Measurements from ENCODE around the gene DLK2.

- TF ChIP-seq, protein P1, sequence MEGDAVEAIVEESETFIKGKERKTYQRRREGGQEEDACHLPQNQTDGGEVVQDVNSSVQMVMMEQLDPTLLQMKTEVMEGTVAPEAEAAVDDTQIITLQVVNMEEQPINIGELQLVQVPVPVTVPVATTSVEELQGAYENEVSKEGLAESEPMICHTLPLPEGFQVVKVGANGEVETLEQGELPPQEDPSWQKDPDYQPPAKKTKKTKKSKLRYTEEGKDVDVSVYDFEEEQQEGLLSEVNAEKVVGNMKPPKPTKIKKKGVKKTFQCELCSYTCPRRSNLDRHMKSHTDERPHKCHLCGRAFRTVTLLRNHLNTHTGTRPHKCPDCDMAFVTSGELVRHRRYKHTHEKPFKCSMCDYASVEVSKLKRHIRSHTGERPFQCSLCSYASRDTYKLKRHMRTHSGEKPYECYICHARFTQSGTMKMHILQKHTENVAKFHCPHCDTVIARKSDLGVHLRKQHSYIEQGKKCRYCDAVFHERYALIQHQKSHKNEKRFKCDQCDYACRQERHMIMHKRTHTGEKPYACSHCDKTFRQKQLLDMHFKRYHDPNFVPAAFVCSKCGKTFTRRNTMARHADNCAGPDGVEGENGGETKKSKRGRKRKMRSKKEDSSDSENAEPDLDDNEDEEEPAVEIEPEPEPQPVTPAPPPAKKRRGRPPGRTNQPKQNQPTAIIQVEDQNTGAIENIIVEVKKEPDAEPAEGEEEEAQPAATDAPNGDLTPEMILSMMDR (IDR thresholded peaks at IDR 0.05; ENCODE audit: low read length), result no peak
- no peak for TF ChIP-seq EZH2 (optimal IDR thresholded peaks at IDR 0.05; ENCODE audit: low read depth, low read length)
These were observed 22.2 kb downstream of the DLK2 start for GRCh38 chr6:43433148-43433547.
